Mucosa of stomach (tissue), 1 donor: ENCODE data around the gene OGN.

Experiments used
- H3K27me3 ChIP-seq: one replicate; pipeline ENCODE4 v1.7.0; 2013; ENCODE audit warnings: mild to moderate bottlenecking, low read length; ENCODE audit not compliant: control insufficient read depth, insufficient read depth
- H3K36me3 ChIP-seq: one replicate; pipeline ENCODE4 v1.7.0; 2013; ENCODE audit warnings: low read length; ENCODE audit not compliant: control insufficient read depth, insufficient read depth
- H3K4me1 ChIP-seq: one replicate; pipeline ENCODE4 v1.7.0; 2013; ENCODE audit warnings: mild to moderate bottlenecking, low read length; ENCODE audit not compliant: control insufficient read depth, insufficient read depth
- H3K4me3 ChIP-seq: one replicate; pipeline ENCODE4 v1.7.0; 2013; ENCODE audit warnings: low read length
- H3K9ac ChIP-seq: one replicate; pipeline ENCODE4 v1.7.0; 2013; ENCODE audit warnings: mild to moderate bottlenecking, low read length, moderate library complexity
- H3K9me3 ChIP-seq: one replicate; pipeline ENCODE4 v1.7.0; 2013; ENCODE audit warnings: mild to moderate bottlenecking, low read length, moderate library complexity; ENCODE audit not compliant: control insufficient read depth
- donor health status: Pancreatic carcinoma.

Gene OGN

GRCh38 chr9:92397853-92398252 is 6.5 kb downstream of the OGN start:
- Histone ChIP-seq H3K4me3 (no peak overlapping the region), H3K4me1 (no peaks in the 10 kb centered on the region), H3K27me3 (no peaks in the 10 kb centered on the region), H3K9ac (no peak overlapping the region), H3K36me3 (no peaks in the 10 kb centered on the region), H3K9me3 (no peaks in the 10 kb centered on the region)

- Histone ChIP-seq H3K9me3 (no peaks in the 10 kb centered on the region), H3K4me3 (no peak overlapping the region), H3K4me1 (no peaks in the 10 kb centered on the region), H3K9ac (no peak overlapping the region), H3K36me3 (no peaks in the 10 kb centered on the region), H3K27me3 (no peaks in the 10 kb centered on the region)
Observed at GRCh38 chr9:92395617-92396016, 8.8 kb downstream of the OGN start.

GRCh38 chr9:92393686-92394085 is 10.7 kb downstream of the OGN start:
- Histone ChIP-seq H3K9ac (no peak overlapping the region), H3K4me1 (no peaks in the 10 kb centered on the region), H3K4me3 (no peak overlapping the region), H3K9me3 (no peaks in the 10 kb centered on the region), H3K27me3 (no peaks in the 10 kb centered on the region), H3K36me3 (no peaks in the 10 kb centered on the region)

GRCh38 chr9:92392690-92393089 is 11.7 kb downstream of the OGN start:
- Histone ChIP-seq H3K9me3 (no peaks in the 10 kb centered on the region), H3K27me3 (no peaks in the 10 kb centered on the region), H3K4me3 (no peak overlapping the region), H3K4me1 (no peaks in the 10 kb centered on the region), H3K36me3 (no peaks in the 10 kb centered on the region), H3K9ac (no peak overlapping the region)

GRCh38 chr9:92385953-92386352 is 18.4 kb downstream of the OGN start:
- Histone ChIP-seq H3K27me3 (no peaks in the 10 kb centered on the region), H3K4me3 (no peak overlapping the region), H3K9ac (no peak overlapping the region), H3K4me1 (no peaks in the 10 kb centered on the region), H3K36me3 (no peaks in the 10 kb centered on the region), H3K9me3 (no peaks in the 10 kb centered on the region)

GRCh38 chr9:92385477-92385876 is 18.9 kb downstream of the OGN start:
- H3K9me3 ChIP-seq = no peaks in the 10 kb centered on the region
- H3K4me3 ChIP-seq = no peak overlapping the region
- no peaks in the 10 kb centered on the region for H3K27me3 ChIP-seq
- H3K36me3 ChIP-seq = no peaks in the 10 kb centered on the region
- H3K4me1 ChIP-seq = no peaks in the 10 kb centered on the region
- H3K9ac ChIP-seq = no peak overlapping the region

GRCh38 chr9:92385001-92385400 is 19.4 kb downstream of the OGN start:
- no peaks in the 10 kb centered on the region for H3K27me3 ChIP-seq
- no peaks in the 10 kb centered on the region for H3K9me3 ChIP-seq
- H3K4me3 ChIP-seq = no peak overlapping the region
- H3K9ac ChIP-seq = no peak overlapping the region
- no peaks in the 10 kb centered on the region for H3K4me1 ChIP-seq
- H3K36me3 ChIP-seq = no peaks in the 10 kb centered on the region

- no peaks in the 10 kb centered on the region for H3K9me3 ChIP-seq
- no peak overlapping the region for H3K4me3 ChIP-seq
- no peak overlapping the region for H3K9ac ChIP-seq
- no peaks in the 10 kb centered on the region for H3K27me3 ChIP-seq
- H3K4me1 ChIP-seq = no peaks in the 10 kb centered on the region
- no peaks in the 10 kb centered on the region for H3K36me3 ChIP-seq
Observed at GRCh38 chr9:92384375-92384774, 20.0 kb downstream of the OGN start.

GRCh38 chr9:92381775-92382174 is 22.6 kb downstream of the OGN start:
- no peaks in the 10 kb centered on the region for H3K9me3 ChIP-seq
- H3K4me3 ChIP-seq = no peak overlapping the region
- no peaks in the 10 kb centered on the region for H3K27me3 ChIP-seq
- H3K9ac ChIP-seq = no peak overlapping the region
- no peaks in the 10 kb centered on the region for H3K36me3 ChIP-seq
- no peaks in the 10 kb centered on the region for H3K4me1 ChIP-seq

GRCh38 chr9:92380603-92381002 is 23.8 kb downstream of the OGN start:
- Histone ChIP-seq H3K27me3 (no peaks in the 10 kb centered on the region), H3K9me3 (no peaks in the 10 kb centered on the region), H3K36me3 (no peaks in the 10 kb centered on the region), H3K4me3 (no peak overlapping the region), H3K9ac (no peak overlapping the region), H3K4me1 (no peaks in the 10 kb centered on the region)

GRCh38 chr9:92378865-92379560 is 25.4 kb downstream of the OGN start:
- Histone ChIP-seq H3K9ac (no peak overlapping the region), H3K4me1 (no peaks in the 10 kb centered on the region), H3K27me3 (no peaks in the 10 kb centered on the region), H3K36me3 (no peaks in the 10 kb centered on the region), H3K4me3 (no peak overlapping the region), H3K9me3 (no peaks in the 10 kb centered on the region)

GRCh38 chr9:92377876-92378275 is 26.5 kb downstream of the OGN start:
- H3K9me3 ChIP-seq = no peaks in the 10 kb centered on the region
- no peaks in the 10 kb centered on the region for H3K27me3 ChIP-seq
- no peaks in the 10 kb centered on the region for H3K36me3 ChIP-seq
- no peak overlapping the region for H3K4me3 ChIP-seq
- no peaks in the 10 kb centered on the region for H3K4me1 ChIP-seq
- no peak overlapping the region for H3K9ac ChIP-seq

- no peak overlapping the region for H3K9ac ChIP-seq
- H3K4me3 ChIP-seq = no peak overlapping the region
- H3K4me1 ChIP-seq = no peaks in the 10 kb centered on the region
- H3K36me3 ChIP-seq = no peaks in the 10 kb centered on the region
- no peaks in the 10 kb centered on the region for H3K27me3 ChIP-seq
- no peaks in the 10 kb centered on the region for H3K9me3 ChIP-seq
Observed at GRCh38 chr9:92373167-92373566, 31.2 kb downstream of the OGN start.
